GM21390 (cell line): Measurements from ENCODE around the gene ARHGEF6.

Source experiments
- ATAC-seq: cut with Tn5 transposase; IDR thresholded peaks from one replicate; pipeline ENCODE4 v1.9.1; 2021; ENCODE audit not compliant: unreplicated experiment

The ARHGEF6 gene

DNA sequence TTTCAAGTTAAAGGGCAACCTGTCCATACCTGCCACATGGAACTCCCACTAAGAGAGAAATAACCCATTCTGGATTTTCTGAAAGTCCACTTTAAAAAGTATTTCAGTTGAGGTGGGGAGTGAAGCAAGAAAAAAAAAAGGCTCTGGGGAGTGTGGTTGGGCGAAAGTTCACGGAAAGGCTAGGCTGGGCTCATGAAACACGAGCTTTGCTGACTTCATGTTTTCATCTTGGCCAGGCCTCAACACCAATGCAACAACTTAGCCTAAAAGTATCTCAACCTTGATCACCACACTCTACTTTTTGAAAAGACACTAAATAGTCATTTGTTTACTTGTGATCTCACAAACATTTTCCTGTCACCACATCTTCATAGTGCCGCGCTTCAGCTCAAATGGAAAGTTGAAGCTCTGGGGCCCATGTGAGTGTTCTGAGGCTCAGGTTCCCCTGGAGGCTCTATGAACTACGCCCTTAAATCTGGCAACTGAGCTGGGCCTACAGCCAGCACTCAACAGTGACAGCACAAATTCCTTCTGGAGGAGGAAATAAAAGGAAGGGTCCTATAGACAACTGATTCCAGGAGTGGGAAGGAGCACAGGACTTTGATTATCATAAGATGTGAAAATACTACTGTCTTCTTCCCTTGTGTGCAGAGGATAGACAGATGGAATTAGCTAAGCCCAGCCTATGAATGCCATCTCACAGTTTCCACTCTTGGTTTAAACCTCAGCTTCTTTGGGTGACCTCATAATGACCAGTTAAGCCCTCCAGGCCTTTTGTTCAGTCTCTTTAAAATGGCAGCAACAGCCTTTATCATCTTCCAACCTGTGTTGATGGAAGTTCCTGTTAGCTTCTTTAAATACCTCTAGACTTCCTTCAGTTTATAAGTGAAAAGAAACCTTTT is 127.7 kb downstream of the ARHGEF6 start:
- no peak for ATAC-seq

DNA sequence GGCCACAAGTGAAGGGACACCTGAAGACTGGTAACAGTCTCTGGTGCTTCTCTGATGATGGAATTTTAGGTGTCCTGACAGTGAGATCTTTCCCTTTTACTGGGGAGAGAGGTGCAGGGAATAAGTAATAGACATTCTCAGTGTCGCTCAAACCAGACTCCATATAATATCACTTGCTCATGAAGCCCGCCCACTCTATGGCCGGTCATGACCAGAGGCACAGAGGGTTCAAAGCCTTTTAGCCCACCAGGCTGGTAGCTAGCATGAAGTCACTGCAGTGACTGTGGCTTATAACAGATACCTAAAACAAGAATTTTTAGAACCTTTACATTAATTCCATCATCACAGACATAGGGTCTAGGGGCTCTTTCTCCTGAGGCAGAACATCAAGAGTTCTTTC is 129.9 kb downstream of the ARHGEF6 start:
- ATAC-seq = no peak

DNA sequence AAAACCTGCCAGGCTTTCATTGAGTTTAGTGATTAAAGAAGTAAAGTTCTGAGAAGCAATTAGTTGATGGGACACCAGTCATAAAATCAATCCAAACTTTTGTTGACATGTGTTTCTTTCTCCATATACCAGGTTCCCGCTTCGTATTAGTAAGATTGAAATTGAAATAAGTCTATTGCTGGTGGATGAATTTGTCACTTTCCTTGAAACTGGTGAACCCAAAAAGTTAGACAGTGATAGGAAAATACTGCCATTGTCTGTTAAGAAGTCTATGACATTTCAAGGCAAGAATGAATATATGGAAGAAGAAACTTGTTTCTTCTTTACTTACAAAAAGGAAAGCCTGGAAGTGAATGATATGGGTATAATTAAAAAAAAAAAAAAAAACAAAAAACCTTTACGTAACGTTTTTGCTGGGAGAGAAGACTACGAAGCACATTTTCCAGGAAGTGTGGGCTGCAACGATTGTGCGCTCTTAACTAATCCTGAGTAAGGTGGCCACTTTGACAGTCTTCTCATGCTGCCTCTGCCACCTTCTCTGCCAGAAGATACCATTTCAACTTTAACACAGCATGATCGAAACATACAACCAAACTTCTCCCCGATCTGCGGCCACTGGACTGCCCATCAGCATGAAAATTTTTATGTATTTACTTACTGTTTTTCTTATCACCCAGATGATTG is 132.9 kb downstream of the ARHGEF6 start, which contains the start of gene CD40LG:
Gene CD40LG, plus strand, starts transcription at position 482 of the 684 bp plus-strand sequence. Its CDS starts 91 bp downstream, at position 573.
- no peak for ATAC-seq

DNA sequence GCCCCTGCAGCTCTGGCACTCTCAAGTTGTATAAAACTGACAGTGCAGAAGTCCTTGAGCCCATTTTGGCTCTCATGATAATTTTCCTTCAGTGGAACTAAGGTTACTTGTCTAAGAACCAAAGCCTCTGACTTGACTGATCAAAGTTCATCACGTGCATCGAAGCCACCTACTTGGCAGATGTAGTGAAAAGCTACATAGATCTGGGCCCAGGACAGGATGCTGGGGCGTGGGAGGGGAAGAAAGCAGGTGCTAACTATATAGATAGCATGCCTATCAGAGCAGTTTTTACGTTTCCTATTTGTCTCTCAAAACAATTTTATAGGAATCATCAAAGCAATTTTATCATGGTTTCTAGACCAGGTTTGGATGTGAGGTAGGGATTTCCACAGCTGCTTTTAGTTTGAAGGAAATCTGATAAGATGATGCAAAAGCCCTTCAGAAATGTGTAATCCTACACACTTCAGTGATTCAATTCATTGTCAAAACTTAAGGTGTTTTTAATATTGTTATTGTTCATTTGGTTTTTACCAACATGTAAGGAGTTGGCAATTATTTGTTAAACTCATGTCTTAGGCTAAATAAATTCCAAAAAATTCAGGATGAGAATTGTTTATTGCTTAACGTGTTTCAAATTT is 134.0 kb downstream of the ARHGEF6 start:
- ATAC-seq = no peak

GRCh38 chrX:136643243-136643642 is 137.5 kb downstream of the ARHGEF6 start:
- ATAC-seq = no peak

- no peak for ATAC-seq
Observed at GRCh38 chrX:136639506-136640176, 141.1 kb downstream of the ARHGEF6 start.

DNA sequence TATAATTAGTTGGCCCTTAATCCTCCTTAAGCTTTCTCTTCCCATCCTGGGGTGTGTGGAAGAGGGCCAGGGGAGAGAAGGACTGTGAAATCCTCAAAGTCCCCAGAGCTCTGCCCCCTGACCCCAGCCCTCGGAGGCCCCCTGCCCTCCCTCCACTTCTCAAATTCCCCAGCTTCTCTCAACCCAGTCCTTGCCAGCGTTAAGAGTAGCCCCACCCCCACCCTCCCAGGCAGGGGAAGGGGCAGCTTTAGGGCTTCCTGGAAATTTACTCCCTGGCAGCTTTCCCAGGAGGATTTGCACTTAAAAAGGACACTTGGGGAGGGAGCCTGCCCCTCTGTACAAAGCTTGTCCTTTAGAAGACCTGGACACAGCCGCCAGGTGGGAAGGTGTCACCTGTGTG is 144.6 kb downstream of the ARHGEF6 start:
- ATAC-seq = no peak

DNA sequence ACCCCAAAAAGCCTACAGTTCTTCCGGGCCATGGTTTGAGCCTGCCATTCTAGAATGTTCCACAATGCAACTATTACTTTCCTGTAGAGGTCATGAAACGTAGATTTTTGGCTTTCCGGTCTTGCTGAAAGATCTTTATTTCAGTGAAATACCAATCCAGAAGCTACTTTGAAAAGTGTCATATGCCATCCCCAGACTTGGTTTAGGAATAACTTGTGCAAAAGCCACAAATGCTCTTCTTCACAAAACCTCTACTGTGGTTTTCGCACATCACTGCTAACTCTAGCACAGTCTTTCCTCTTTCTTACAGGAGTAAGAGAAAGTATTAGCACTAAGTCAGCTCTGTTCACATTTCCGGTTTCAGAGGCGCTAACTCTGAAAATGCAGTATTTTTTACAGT is 145.5 kb downstream of the ARHGEF6 start:
- peak; percentile 89 for ATAC-seq

DNA sequence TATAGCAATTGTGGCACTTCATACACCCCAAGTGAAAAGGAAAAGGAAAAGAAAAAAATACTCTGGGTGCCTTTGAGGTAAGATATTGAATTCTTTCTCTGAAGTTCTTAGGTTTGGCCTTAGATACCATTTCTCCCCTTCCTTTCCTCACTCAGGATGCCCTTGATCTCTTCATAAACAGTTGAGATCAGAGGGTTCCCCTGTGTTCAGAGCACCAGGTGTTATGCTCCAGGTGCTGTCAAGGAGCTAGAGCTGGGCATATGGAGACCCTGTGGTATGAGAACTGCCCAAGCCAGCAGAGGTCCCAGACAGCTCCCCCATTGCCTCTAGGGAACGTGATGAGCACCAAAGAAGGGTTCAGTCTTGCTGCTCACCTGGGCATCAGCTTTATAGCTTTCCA is 149.9 kb downstream of the ARHGEF6 start:
- no peak for ATAC-seq

DNA sequence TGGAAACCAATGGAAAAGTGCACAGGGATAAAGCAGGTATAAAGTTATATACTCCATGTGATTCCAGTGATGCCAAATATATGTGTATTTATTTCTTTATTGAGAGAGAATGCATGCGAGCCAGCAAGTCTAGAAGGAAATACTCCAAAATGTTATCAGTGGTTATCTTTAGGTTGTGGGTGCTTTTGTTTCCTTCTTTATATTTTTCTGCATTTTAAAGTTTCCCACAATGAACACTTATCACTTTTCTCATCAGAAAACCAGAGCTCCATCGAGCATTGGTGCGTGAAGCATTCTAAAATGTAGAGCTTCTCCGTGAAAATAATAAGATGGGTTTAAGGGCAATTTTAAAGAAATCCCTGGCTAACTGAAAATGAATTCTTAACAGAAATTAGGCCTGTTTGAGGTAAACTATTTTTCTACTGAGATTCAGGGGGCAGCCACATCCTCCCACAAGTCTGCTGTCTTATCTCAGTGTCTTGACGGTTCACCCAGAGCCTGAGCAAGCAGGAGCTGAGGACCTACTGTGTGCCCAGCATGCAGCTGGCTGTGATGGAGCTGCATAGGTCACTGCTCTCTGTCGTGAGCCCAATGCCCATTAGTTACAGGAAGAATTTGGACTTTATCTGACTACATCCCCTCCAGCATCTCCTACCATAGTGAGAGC is 151.5 kb downstream of the ARHGEF6 start:
- ATAC-seq = no peak

GRCh38 chrX:136627409-136627808 is 153.3 kb downstream of the ARHGEF6 start:
- ATAC-seq = no peak

GRCh38 chrX:136626891-136627290 is 153.8 kb downstream of the ARHGEF6 start:
- no peak for ATAC-seq

- no peak for ATAC-seq
Observed at GRCh38 chrX:136626237-136626636, 154.5 kb downstream of the ARHGEF6 start.

DNA sequence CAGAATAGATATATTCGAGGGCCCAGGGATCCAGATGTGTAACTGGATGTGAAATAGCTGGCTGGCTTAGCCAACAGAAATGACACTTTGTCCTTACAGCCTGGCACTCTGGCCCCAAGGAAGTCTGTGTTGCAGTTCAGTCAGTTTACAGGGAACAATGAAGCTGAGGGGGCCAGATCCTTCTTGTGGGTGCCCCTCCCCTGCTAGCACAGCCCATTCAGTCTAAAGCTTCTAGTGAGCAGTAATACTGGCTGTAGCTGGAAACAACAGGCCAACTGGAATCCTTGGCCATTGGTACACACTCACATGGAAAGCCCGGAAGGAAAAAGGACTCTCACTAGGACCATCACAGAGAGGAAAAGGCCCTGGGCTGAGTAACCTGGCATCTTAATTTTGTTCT is 155.5 kb downstream of the ARHGEF6 start:
- no peak for ATAC-seq

DNA sequence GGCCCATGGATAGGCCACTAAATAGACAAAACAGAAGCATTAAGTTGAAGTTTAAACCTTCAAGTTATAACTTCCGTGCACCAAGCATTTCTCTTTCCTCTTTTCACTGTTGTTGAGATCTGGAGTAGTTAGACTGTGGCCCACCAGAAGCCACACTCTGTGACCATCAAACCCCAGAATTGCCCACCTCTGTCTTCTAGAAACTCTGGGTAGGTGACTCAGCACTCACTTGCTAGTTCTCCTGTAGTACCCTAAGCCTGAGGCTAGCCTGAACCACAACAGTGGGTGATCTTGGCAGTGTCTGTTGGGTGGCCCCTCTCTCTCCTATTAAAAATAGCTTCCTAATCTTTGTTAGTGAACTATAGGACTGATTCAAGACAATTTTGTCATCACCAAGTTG is 157.3 kb downstream of the ARHGEF6 start:
- ATAC-seq = no peak

GRCh38 chrX:136622568-136622967 is 158.2 kb downstream of the ARHGEF6 start:
- ATAC-seq = no peak

- ATAC-seq = no peak
Observed at GRCh38 chrX:136620780-136621179, 160.0 kb downstream of the ARHGEF6 start.

DNA sequence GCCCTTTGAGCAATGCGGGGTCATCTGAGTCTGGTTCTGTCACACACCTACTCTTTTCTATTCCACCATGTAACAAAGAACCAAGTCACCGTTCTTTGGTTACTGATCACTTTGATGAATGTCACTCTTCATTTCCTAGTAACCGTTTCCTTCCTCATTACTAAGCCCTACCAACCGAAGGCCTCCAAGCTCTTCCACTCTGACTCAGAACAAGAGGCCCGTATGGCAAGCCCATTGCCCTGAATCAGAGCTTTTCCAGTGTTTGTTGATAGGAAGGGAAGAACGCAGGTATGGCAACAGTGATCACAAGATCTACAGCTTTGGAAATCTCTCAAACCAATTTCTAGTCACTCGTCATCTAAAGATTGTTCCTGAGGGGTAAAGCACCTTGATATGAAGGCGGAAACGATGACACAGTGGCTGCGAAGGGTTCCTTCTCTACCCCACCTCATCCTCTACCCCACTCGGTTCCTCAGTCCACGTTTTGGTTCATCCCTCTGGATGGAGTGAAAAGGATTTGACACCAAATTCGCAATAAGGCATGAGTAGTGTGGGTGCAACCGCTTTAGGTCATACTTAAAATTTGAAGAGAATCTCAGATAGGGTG is 160.7 kb downstream of the ARHGEF6 start:
- ATAC-seq = no peak

GRCh38 chrX:136616987-136617685 is 163.6 kb downstream of the ARHGEF6 start:
- ATAC-seq = peak; percentile 90
